ENCODE measurements around the gene CHRM2. TPM values are rescaled to one million over a fixed set of nuclear protein-coding genes. Genes with fewer than 3 reads are reported as not detected.

CHRM2 gene
- total RNA-seq, 1 experiment from 2014 or later: under 0.01 TPM

- no peak for DNase-seq (ENCODE audit: low spot score)
- in situ Hi-C loops (cut with HindIII; ENCODE audit: low sequenced_read_pairs): no loop called here
Observed at GRCh38 chr7:137005873-137006272, 137.4 kb downstream of the CHRM2 start.

DNA sequence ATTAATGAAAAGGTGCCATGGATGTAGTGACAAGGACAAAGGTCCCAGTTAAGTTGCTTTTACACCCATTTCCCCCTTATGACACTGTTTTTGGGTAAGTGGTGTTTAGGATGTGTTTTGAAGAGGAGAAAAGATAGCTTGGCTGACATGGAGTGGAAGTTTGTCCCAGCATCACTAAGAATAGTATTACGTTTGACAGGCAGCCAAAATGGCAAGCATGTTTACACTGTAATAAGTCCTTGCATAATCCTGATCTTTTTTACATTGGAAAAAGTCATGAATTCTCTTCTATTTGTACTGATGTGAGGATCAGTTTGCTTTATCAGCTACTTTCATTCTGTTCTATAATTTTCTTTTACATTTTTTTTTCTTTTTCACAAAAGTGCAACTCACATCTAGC, 137.8 kb downstream of the CHRM2 start:
- DNase-seq (ENCODE audit: low spot score): no peak
- in situ Hi-C loops (cut with HindIII; ENCODE audit: low sequenced_read_pairs): no loop called here

DNA sequence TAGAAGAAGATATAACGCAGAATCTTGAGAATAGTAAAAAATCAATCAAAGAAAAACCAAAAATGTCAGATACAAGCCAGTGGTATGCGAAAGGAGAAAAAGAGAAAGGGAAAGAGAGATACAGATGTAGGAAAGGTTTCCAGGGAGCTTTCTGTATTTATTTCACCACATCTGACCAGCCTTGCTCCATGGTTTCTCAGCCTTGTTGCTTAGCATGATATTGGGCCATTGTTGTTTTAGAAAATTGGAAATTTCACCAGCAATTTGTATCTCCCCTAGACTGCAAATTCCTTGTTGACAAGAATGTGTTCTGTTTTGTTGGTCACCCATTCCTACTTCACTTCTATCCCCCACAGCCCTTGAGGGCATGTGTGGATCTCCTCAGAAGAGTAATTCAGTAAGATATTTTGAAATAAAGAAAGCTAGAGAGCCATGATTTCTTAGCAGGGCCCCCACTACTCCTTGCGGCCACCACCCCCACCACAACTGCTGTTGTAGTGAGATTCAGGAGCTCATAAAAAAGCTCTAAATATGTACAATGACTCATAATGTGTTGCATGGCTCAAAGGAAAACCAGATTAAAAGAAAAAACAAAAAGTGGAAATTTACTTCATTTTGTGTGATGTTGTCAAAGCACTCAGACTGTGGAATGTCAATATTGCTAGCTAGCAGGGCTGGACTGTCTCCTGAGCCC, 138.7 kb downstream of the CHRM2 start:
- DNase-seq (ENCODE audit: low spot score): no peak
- in situ Hi-C loops (cut with HindIII; ENCODE audit: low sequenced_read_pairs): no loop called here

DNA sequence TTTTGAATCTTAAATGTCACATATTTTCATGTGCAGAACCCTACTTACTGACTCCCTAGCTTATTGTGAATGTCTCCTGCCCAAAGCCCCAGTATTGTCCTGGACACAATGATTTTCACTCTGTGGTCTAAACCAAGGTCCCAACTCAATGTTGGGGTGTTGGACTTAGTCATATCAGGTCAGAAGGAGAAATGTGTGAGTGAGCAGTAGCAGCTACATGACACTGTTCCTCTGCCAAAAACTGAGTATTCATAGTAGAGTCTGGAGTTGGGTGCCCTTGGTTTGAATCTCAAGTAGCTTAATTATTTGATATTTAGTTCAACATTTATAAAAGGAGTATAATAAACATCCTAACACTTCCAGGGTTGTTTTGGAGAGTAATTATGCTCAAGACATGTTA, 141.0 kb downstream of the CHRM2 start:
- no peak for DNase-seq (ENCODE audit: low spot score)
- in situ Hi-C loops (cut with HindIII; ENCODE audit: low sequenced_read_pairs): no loop called here

DNA sequence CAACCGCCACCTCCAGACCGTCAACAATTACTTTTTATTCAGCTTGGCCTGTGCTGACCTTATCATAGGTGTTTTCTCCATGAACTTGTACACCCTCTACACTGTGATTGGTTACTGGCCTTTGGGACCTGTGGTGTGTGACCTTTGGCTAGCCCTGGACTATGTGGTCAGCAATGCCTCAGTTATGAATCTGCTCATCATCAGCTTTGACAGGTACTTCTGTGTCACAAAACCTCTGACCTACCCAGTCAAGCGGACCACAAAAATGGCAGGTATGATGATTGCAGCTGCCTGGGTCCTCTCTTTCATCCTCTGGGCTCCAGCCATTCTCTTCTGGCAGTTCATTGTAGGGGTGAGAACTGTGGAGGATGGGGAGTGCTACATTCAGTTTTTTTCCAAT, 146.6 kb downstream of the CHRM2 start:
- in situ Hi-C loops (cut with HindIII; ENCODE audit: low sequenced_read_pairs): no loop called here
- DNase-seq (ENCODE audit: low spot score): no peak

DNA sequence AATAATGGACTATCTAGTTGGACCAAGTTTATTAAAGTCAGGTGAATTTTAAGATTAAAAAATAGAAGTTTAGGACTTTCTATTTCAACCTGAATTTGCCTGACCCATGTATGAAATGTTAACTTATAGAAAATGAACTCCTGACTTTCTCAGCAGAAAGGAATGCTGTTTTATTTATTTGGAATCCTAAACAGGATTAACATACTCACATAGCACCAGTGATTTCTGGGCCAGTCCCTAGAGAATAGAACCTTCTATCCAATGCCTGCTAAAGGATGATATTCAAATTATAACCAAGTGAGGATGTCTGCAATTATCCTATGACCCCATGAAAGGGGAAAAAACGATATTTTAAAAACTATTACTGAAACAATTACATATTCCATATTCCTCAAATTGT, 148.8 kb downstream of the CHRM2 start:
- no peak for DNase-seq (ENCODE audit: low spot score)
- in situ Hi-C loops (cut with HindIII; ENCODE audit: low sequenced_read_pairs): no loop called here

DNA sequence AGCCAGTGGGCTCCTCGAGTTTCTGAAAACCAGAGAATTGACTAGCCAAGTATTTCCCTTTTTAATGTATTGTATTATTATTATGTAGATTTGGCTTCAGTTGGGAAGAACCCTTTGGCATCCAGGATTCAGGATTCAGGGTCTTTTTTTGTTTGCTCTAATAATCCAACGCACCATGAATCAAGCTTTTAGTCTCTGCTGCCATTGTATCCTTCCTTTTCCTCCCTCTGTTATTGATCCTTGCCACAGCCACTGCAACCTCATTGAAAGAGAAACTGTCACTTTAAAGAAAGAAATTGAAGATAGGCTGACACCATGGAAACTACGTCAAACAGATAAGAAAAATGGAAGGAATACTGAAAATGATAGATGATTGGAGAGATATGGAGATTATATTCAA, 150.0 kb downstream of the CHRM2 start:
- in situ Hi-C loops (cut with HindIII; ENCODE audit: low sequenced_read_pairs): no loop called here
- no peak for DNase-seq (ENCODE audit: low spot score)

GRCh38 chr7:137020351-137020750, 151.9 kb downstream of the CHRM2 start:
- in situ Hi-C loops (cut with HindIII; ENCODE audit: low sequenced_read_pairs): no loop called here
- no peak for DNase-seq (ENCODE audit: low spot score)

DNA sequence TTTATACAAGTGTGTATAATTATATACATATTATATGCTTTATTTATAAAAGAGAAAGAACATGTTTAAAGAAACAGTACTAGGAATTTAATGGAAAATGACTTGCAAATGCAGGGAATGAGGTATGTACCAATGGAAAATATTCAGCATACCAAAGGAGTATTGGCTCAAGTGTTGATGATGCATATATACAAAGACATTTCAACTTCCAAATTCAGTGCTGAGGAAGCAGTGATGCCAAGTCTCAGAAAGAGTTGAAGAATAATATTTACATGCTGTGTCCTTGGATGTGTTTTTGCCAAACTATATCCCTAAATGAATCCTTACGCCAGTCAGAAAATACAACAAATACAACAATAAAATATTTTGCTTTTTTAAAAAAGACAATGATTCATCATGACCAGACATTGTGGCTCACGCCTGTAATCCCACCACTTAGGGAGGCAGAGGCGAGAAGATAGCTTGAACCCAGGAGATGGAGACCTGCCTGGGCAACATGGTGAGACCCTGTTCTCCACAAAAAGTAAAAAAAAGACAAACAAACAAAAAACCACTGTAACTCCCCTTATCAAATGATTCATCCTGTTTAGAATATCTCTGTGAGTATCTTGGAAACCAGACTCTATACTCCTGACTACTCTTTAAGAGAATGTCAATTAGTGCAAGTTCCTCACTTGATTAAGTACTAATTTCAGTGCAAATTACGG, 157.2 kb downstream of the CHRM2 start:
- in situ Hi-C loops (cut with HindIII; ENCODE audit: low sequenced_read_pairs): no loop called here

GRCh38 chr7:137026176-137026500, 157.7 kb downstream of the CHRM2 start:
- DNase-seq (ENCODE audit: low spot score): no peak
- in situ Hi-C loops (cut with HindIII; ENCODE audit: low sequenced_read_pairs): no loop called here

More for the DNA sequence above, 157.2 kb downstream of the CHRM2 start:
- no peak for DNase-seq (ENCODE audit: low spot score)

DNA sequence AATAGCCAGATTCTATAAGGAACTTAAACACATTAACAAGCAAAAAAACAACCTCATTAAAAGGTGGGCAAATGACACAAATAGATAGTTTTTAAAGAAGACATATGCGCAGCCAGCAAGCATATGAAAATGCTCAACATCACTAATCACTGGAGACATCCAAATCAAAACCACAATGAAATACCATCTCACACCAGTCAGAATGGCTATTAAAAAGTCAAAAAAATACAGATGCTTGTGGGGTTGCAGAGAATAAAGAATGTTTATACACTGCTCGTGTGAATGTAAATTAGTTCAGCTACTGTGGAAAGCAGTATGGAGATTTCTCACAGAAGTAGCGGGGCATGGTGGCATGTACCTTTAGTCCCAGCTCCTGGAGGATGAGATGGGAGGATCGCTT, 164.0 kb downstream of the CHRM2 start:
- in situ Hi-C loops (cut with HindIII; ENCODE audit: low sequenced_read_pairs): no loop called here
- DNase-seq (ENCODE audit: low spot score): no peak

GRCh38 chr7:137036768-137037167, 168.3 kb downstream of the CHRM2 start:
- in situ Hi-C loops (cut with HindIII; ENCODE audit: low sequenced_read_pairs): no loop called here
- no peak for DNase-seq (ENCODE audit: low spot score)

DNA sequence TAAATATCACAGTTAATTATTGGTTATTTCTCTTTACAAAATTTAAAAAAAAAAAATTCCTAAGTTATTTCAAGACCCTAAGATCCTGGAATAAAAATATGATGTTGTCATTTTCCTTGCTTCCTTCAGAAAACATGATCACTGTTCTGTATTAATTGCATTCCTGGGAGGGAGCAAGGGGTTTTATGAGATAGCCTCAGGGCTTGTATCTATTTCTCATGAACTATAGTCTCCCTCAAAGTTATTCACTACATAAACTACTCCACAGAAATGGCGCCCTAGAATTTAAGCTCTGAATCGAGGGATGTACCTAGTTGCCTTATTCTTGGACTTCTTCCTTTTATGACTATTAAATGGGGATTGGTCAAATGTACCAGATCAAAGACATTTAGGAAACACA, 170.3 kb downstream of the CHRM2 start:
- no peak for DNase-seq (ENCODE audit: low spot score)
- in situ Hi-C loops (cut with HindIII; ENCODE audit: low sequenced_read_pairs): no loop called here

- no peak for DNase-seq (ENCODE audit: low spot score)
- in situ Hi-C loops (cut with HindIII; ENCODE audit: low sequenced_read_pairs): no loop called here
Observed at GRCh38 chr7:137040745-137041144, 172.3 kb downstream of the CHRM2 start.

DNA sequence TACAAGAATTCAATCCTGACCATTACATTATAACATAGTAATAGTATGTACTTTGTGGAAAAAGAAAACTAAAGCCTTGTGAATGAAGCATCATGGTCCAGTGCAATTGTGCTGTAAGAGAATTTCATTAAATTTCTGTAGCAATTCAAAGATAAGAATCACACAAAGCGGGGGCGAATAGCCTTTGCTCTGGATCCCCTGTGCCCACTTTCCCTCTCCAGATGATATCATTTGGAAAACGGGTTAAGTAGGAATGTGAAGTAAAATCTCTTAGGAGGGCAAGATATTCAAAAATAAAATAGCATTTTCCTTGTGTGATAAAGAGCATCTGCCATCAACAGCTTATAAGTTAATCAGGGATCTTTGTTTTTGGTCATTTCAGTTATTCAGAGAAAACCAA, 177.1 kb downstream of the CHRM2 start:
- DNase-seq (ENCODE audit: low spot score): no peak
- in situ Hi-C loops (cut with HindIII; ENCODE audit: low sequenced_read_pairs): no loop called here

DNA sequence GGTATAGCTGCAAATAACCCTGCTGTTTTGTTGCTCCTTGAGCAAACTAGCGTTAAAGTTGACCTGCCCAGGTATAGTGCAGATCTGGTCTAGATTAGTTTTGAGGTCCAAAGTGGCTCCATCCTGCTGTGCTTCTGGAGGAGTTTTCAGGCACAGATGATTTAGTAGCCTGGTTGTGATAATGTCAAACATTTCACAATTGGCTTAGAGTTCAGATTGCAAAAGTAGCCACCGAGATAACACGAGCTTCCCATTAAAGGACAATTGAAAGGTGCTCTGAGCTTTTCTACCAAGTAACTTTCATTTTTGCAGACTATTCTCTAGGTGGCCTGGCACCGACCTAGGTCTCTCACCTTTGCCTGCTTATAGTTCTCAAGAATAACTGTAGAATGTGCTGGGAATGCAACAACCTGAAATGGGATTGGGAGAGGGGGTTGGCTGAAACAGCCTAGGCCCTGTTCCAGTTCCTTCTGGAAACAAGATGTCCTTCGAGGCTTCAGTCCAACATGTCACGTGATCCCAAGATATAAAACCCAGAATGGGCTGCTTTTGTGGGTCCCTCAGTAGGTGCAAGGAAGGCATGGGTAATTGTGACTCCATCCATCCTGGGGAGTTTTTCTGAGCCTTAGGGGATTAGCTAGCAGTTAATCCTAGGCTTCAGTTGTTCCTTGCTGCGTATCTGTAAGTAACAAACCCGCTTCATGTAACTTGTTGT, 201.0 kb downstream of the CHRM2 start:
- DNase-seq (ENCODE audit: low spot score): no peak
- in situ Hi-C loops (cut with HindIII; ENCODE audit: low sequenced_read_pairs): no loop called here

Data from G401 (cell line).